HL-60 (cell line): ENCODE measurements around the gene TMEM145.
A peak's percentile ranks its signal among the peaks of the same experiment; 100 is the strongest.

ENCODE experiments used
- DNase-seq, 2 experiments: peaks; one replicate each; pipeline ENCODE4 v3.0.0-alpha.2; 2010 to 2020; ENCODE audit warnings: low read depth in 1 of 2, low spot score in 1 of 2
- H3K27ac ChIP-seq: fragments of 250-450 bp; sonication (Bioruptor Pico); replicated peaks from 2 replicates; pipeline ENCODE4 v1.5.1; 2020; ENCODE audit warnings: mild to moderate bottlenecking, moderate library complexity
- H3K27me3 ChIP-seq: fragments of 250-450 bp; sonication (Bioruptor Pico); 2 replicates; pipeline ENCODE4 v1.5.1; 2021; ENCODE audit warnings: mild to moderate bottlenecking, moderate library complexity; ENCODE audit not compliant: insufficient read depth, poor library complexity, severe bottlenecking
- H3K4me3 ChIP-seq: replicated peaks from 2 replicates; pipeline ENCODE4 v1.5.1; 2011; ENCODE audit warnings: mild to moderate bottlenecking, control low read depth, low read length; ENCODE audit not compliant: insufficient read depth
- GABPA ChIP-seq: IDR thresholded peaks from 2 replicates; pipeline ENCODE4 v1.6.1; 2012; ENCODE audit warnings: low read depth
- POLR2AphosphoS5 ChIP-seq: IDR thresholded peaks from 2 replicates; pipeline ENCODE4 v1.6.1; 2012; ENCODE audit warnings: low read depth
- REST ChIP-seq: IDR thresholded peaks from 2 replicates; pipeline ENCODE4 v1.6.1; 2012; ENCODE audit warnings: low read depth; ENCODE audit not compliant: insufficient replicate concordance
- SPI1 ChIP-seq: IDR thresholded peaks from 2 replicates; pipeline ENCODE4 v1.6.1; 2012; ENCODE audit warnings: low read depth, mild to moderate bottlenecking, borderline replicate concordance
- TF ChIP-seq, protein P1 (sequence below): IDR thresholded peaks from one replicate; pipeline ENCODE4 v1.5.1; 2011; ENCODE audit warnings: low read length, control low read depth, inconsistent platforms; ENCODE audit not compliant: insufficient read depth

TMEM145 gene

GRCh38 chr19:42284591-42285341 is 28.3 kb upstream of the TMEM145 start:
- Histone ChIP-seq H3K27ac (no peak overlapping the region), H3K27me3 (no peaks in the 10 kb centered on the region), H3K4me3 (peak overlapping the region; percentile 53)
- peak in 1 of 2 experiments; percentile 4 for DNase-seq
- TF ChIP-seq REST (no peak), GABPA (no peak), POLR2AphosphoS5 (no peak), SPI1 (no peak)
- TF ChIP-seq, protein P1, sequence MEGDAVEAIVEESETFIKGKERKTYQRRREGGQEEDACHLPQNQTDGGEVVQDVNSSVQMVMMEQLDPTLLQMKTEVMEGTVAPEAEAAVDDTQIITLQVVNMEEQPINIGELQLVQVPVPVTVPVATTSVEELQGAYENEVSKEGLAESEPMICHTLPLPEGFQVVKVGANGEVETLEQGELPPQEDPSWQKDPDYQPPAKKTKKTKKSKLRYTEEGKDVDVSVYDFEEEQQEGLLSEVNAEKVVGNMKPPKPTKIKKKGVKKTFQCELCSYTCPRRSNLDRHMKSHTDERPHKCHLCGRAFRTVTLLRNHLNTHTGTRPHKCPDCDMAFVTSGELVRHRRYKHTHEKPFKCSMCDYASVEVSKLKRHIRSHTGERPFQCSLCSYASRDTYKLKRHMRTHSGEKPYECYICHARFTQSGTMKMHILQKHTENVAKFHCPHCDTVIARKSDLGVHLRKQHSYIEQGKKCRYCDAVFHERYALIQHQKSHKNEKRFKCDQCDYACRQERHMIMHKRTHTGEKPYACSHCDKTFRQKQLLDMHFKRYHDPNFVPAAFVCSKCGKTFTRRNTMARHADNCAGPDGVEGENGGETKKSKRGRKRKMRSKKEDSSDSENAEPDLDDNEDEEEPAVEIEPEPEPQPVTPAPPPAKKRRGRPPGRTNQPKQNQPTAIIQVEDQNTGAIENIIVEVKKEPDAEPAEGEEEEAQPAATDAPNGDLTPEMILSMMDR, result no peak

- no peak for TF ChIP-seq SPI1
- no peak for TF ChIP-seq POLR2AphosphoS5
- TF ChIP-seq, protein P1, result no peak
- TF ChIP-seq REST, result no peak
- no peak for TF ChIP-seq GABPA
- Histone ChIP-seq H3K4me3 (no peak overlapping the region), H3K27ac (no peak overlapping the region), H3K27me3 (no peaks in the 10 kb centered on the region)
- no peak for DNase-seq
Measured at GRCh38 chr19:42285541-42285941, 27.6 kb upstream of the TMEM145 start.

DNA sequence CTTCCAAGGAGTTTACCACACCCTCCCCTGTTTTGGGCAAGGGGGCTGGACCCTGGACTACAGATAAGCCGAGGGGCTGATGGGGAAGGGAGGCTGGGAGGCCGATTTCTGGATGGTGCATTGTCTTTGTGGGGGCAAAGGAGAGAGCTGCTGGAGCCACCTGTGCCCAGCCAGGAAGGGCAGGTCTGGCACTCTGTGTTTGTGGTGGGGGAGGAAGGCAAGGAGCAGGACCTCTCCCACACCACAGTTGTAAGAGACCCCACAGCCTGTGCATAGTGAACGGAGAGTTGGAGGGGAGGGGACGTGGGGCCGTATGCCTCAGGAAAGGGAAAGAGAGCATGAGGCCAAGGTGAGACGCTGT is 27.1 kb upstream of the TMEM145 start:
- H3K27ac ChIP-seq, result no peak overlapping the region

More for the DNA sequence above, 27.1 kb upstream of the TMEM145 start:
- no peak for DNase-seq
- Histone ChIP-seq H3K27me3 (no peaks in the 10 kb centered on the region), H3K4me3 (no peak overlapping the region)
- TF ChIP-seq, protein P1, result no peak
- TF ChIP-seq POLR2AphosphoS5, result no peak
- TF ChIP-seq SPI1, result no peak
- TF ChIP-seq GABPA, result no peak
- TF ChIP-seq REST, result no peak
